ENCODE results near the gene GAD1.

DNA sequence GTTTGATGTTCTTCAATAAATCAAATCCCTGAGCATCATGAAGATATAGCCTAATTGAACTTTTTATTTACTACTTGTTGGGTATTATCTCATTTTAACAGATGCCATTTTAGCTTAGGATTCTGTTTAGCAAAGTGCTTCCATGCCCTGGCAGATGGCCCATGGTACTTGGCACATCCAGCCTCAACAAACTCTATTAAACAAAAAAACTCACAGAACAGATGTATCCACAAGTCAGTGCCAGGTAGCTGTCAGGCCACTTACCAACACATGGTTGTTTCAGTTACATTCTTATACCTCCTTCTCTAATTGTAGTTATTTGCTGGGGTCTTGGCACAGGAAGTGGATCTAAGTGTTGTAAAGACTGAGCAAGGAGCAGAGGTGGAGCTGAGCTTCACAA, 29.6 kb downstream of the GAD1 start:
- no peak for TF ChIP-seq HDAC6 (IDR thresholded peaks at IDR 0.05; ENCODE audit: unreplicated experiment)
- TF ChIP-seq, protein P1, sequence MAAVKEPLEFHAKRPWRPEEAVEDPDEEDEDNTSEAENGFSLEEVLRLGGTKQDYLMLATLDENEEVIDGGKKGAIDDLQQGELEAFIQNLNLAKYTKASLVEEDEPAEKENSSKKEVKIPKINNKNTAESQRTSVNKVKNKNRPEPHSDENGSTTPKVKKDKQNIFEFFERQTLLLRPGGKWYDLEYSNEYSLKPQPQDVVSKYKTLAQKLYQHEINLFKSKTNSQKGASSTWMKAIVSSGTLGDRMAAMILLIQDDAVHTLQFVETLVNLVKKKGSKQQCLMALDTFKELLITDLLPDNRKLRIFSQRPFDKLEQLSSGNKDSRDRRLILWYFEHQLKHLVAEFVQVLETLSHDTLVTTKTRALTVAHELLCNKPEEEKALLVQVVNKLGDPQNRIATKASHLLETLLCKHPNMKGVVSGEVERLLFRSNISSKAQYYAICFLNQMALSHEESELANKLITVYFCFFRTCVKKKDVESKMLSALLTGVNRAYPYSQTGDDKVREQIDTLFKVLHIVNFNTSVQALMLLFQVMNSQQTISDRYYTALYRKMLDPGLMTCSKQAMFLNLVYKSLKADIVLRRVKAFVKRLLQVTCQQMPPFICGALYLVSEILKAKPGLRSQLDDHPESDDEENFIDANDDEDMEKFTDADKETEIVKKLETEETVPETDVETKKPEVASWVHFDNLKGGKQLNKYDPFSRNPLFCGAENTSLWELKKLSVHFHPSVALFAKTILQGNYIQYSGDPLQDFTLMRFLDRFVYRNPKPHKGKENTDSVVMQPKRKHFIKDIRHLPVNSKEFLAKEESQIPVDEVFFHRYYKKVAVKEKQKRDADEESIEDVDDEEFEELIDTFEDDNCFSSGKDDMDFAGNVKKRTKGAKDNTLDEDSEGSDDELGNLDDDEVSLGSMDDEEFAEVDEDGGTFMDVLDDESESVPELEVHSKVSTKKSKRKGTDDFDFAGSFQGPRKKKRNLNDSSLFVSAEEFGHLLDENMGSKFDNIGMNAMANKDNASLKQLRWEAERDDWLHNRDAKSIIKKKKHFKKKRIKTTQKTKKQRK (IDR thresholded peaks at IDR 0.05; ENCODE audit: low read depth, low read length) = no peak
- no peak for TF ChIP-seq ZNF274 (IDR thresholded peaks at IDR 0.05; ENCODE audit: insufficient read depth, insufficient read length)
- TF ChIP-seq BACH1 (IDR thresholded peaks at IDR 0.05; ENCODE audit: borderline replicate concordance) = no peak
- no peak for TF ChIP-seq RCOR1 (conservative IDR thresholded peaks at IDR 0.05; ENCODE audit: low read depth, low read length)
- TF ChIP-seq CREM (IDR thresholded peaks at IDR 0.05; ENCODE audit: low read depth) = no peak
- no peak for TF ChIP-seq POLR2AphosphoS5 (IDR thresholded peaks at IDR 0.05; ENCODE audit: low read length)
- TF ChIP-seq CBX5 (IDR thresholded peaks at IDR 0.05; ENCODE audit: low read depth) = no peak
